Liver (tissue), 9 donors: ENCODE results near the gene TOMT. TPM values are rescaled to one million over a fixed set of nuclear protein-coding genes. Genes with fewer than 3 reads are reported as not detected.
"Not testable (repeated sequence)": the region's sequence is repeated elsewhere in the genome, so short reads cannot be mapped to it uniquely, and the experiment has no call there.

Experiments used
- DNase-seq: peaks from one replicate; pipeline ENCODE4 v3.0.0-alpha.2; 2017; ENCODE audit warnings: low spot score
- H3K27ac ChIP-seq, 2 donors: one replicate each; pipeline ENCODE4 v1.7.0; 2013; ENCODE audit warnings: inconsistent platforms in 2 of 2, low read length in 2 of 2, control low read depth in 1 of 2, low read depth in 1 of 2, mild to moderate bottlenecking in 1 of 2
- H3K27me3 ChIP-seq, 4 donors: one replicate each; pipeline versions ENCODE4 v1.6.1 to v1.7.0; 2013; ENCODE audit warnings: low read length in 3 of 4, inconsistent platforms in 1 of 4, mild to moderate bottlenecking in 1 of 4, moderate library complexity in 1 of 4; ENCODE audit not compliant: control insufficient read depth in 4 of 4, insufficient read depth in 4 of 4
- H3K36me3 ChIP-seq, 4 donors: one replicate each; pipeline versions ENCODE4 v1.6.1 to v1.7.0; 2013; ENCODE audit warnings: low read length in 3 of 4, mild to moderate bottlenecking in 3 of 4, low read depth in 1 of 4, moderate library complexity in 1 of 4; ENCODE audit not compliant: control insufficient read depth in 4 of 4, insufficient read depth in 3 of 4
- H3K4me1 ChIP-seq, 4 donors: one replicate each; pipeline versions ENCODE4 v1.6.1 to v1.7.0; 2013; ENCODE audit warnings: low read length in 3 of 4, mild to moderate bottlenecking in 3 of 4, moderate library complexity in 1 of 4; ENCODE audit not compliant: control insufficient read depth in 4 of 4, insufficient read depth in 4 of 4
- H3K4me3 ChIP-seq, 3 donors: one replicate each; pipeline versions ENCODE4 v1.6.1 to v1.7.0; 2013; ENCODE audit warnings: low read length in 3 of 3, control low read depth in 1 of 3, low read depth in 1 of 3, mild to moderate bottlenecking in 1 of 3
- H3K9ac ChIP-seq, 2 donors: one replicate each; pipeline ENCODE4 v1.7.0; 2013; ENCODE audit warnings: low read length in 2 of 2, mild to moderate bottlenecking in 2 of 2, moderate library complexity in 2 of 2, control low read depth in 1 of 2, low read depth in 1 of 2
- H3K9me3 ChIP-seq, 4 donors: one replicate each; pipeline versions ENCODE4 v1.6.1 to v1.7.0; 2013; ENCODE audit warnings: low read length in 3 of 4; ENCODE audit not compliant: control insufficient read depth in 4 of 4
- EGR1 ChIP-seq, 2 donors: IDR thresholded peaks; 2 replicates each; pipeline ENCODE4 v1.6.1; 2016 to 2018; ENCODE audit warnings: antibody characterized with exemption in 2 of 2, low read depth in 2 of 2
- FOXA1 ChIP-seq: IDR thresholded peaks from 2 replicates; pipeline ENCODE4 v1.6.1; 2016; ENCODE audit warnings: antibody characterized with exemption
- FOXA2 ChIP-seq: IDR thresholded peaks from 2 replicates; pipeline ENCODE4 v1.6.1; 2016; ENCODE audit warnings: antibody characterized with exemption
- GABPA ChIP-seq, 2 donors: IDR thresholded peaks in 1 of 2; conservative IDR thresholded peaks in 1 of 2; 2 replicates each; pipeline ENCODE4 v1.6.1; 2016; ENCODE audit warnings: antibody characterized with exemption in 2 of 2, mild to moderate bottlenecking in 1 of 2, moderate library complexity in 1 of 2
- HNF4A ChIP-seq, 2 donors: conservative IDR thresholded peaks; 2 replicates each; pipeline ENCODE4 v1.6.1; 2016; ENCODE audit warnings: antibody characterized with exemption in 2 of 2, mild to moderate bottlenecking in 2 of 2
- HNF4G ChIP-seq: IDR thresholded peaks from 2 replicates; pipeline ENCODE4 v1.6.1; 2016; ENCODE audit warnings: antibody characterized with exemption
- JUND ChIP-seq, 2 donors: IDR thresholded peaks; 2 replicates each; pipeline ENCODE4 v1.6.1; 2016; ENCODE audit warnings: antibody characterized with exemption in 2 of 2
- NR2F2 ChIP-seq: IDR thresholded peaks from 2 replicates; pipeline ENCODE4 v1.6.1; 2016; ENCODE audit warnings: antibody characterized with exemption
- RAD21 ChIP-seq, 2 donors: IDR thresholded peaks; 2 replicates each; pipeline ENCODE4 v1.6.1; 2016; ENCODE audit warnings: antibody characterized with exemption in 2 of 2, mild to moderate bottlenecking in 2 of 2
- RXRA ChIP-seq, 2 donors: IDR thresholded peaks; 2 replicates each; pipeline ENCODE4 v1.6.1; 2017 to 2018; ENCODE audit warnings: antibody characterized with exemption in 2 of 2, mild to moderate bottlenecking in 1 of 2
- SP1 ChIP-seq: IDR thresholded peaks from 2 replicates; pipeline ENCODE4 v1.6.1; 2018; ENCODE audit warnings: antibody characterized with exemption, mild to moderate bottlenecking
- TAF1 ChIP-seq: conservative IDR thresholded peaks from 2 replicates; pipeline ENCODE4 v1.6.1; 2016; ENCODE audit warnings: antibody characterized with exemption, mild to moderate bottlenecking
- YY1 ChIP-seq: IDR thresholded peaks from 2 replicates; pipeline ENCODE4 v1.6.1; 2016; ENCODE audit warnings: antibody characterized with exemption, mild to moderate bottlenecking
- WGBS: extraction: QIAGEN DNeasy Blood & Tissue Kit; methylation state at CpG from one replicate; pipeline ENCODE4 v1.1.7; 2013; 5-methylcytosine and 5-hydroxymethylcytosine counted together
- polyA plus RNA-seq, 2 donors: library from polyadenylated mRNA; stranded (reverse) in 1 of 2; unstranded in 1 of 2; fragments of 200-250 nt in 1 of 2; fragments of >200 nt in 1 of 2; fragmentation: Nextera tagmentation in 1 of 2; extraction: Ambion mirVana in 1 of 2; gene quantifications; one replicate each; pipeline versions ENCODE4 v1.2.1 to v1.2.3, GENCODE V29; 2013 to 2015
- total RNA-seq, 2 donors: library from RNA; depleted of rRNA; stranded (reverse); fragments of >200 nt; gene quantifications; one replicate each; pipeline ENCODE4 v1.2.3, GENCODE V29; 2014
- TF ChIP-seq, protein P1 (sequence below): IDR thresholded peaks from 2 replicates; pipeline ENCODE4 v1.6.1; 2016; ENCODE audit warnings: antibody characterized with exemption
- TF ChIP-seq, protein P2 (sequence below): IDR thresholded peaks from 2 replicates; pipeline ENCODE4 v1.6.1; 2016; ENCODE audit warnings: antibody characterized with exemption
- TF ChIP-seq, protein P3 (sequence below): IDR thresholded peaks from 2 replicates; pipeline ENCODE4 v1.6.1; 2016; ENCODE audit warnings: antibody characterized with exemption, mild to moderate bottlenecking
- TF ChIP-seq, protein P4 (sequence below): fragments of 150-350 bp; IDR thresholded peaks from 2 replicates; pipeline ENCODE4 v1.5.1; 2017; ENCODE audit warnings: improper control_type of control experiment, low read depth, low read length; ENCODE audit not compliant: missing input control
- TF ChIP-seq, protein P5 (sequence below): IDR thresholded peaks from 2 replicates; pipeline ENCODE4 v1.6.1; 2016; ENCODE audit warnings: antibody characterized with exemption
- donor health status: healthy.
- donor health status: healthy.
- donor health status: healthy.
- donor health status: healthy.
- donor health status: healthy.

The TOMT gene
- total and polyA plus RNA-seq, 4 donors, result 0.33 TPM; not detected in 3

DNA sequence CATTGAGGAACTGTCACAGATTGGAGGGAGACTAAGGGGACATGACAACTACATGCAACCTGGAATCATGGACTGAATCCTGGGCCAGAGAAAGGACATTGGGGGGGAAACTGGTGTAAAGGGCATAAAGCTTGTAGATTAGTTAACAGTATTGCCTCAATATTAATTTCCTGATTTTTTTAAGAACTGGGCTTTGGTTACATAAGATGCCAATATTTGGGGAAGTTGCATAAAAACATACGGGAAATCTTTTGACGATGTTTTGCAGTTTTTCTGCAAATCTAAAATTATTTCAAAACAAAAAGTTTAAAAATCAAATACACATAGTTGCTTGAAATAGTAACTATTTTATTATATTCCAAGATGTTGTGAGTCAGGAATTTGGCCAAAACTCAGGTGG is 26.9 kb downstream of the TOMT start:
- TF ChIP-seq NR2F2, result no peak
- TF ChIP-seq FOXA2, result no peak
- no peak for TF ChIP-seq RXRA (IDR thresholded peaks at IDR 0.05)
- no peak for TF ChIP-seq YY1
- no peak for TF ChIP-seq HNF4G
- TF ChIP-seq GABPA (IDR thresholded peaks at IDR 0.05 in 1 of 2, conservative IDR thresholded peaks at IDR 0.05 in 1 of 2), result no peak
- no peak for TF ChIP-seq FOXA1
- TF ChIP-seq, protein P1, sequence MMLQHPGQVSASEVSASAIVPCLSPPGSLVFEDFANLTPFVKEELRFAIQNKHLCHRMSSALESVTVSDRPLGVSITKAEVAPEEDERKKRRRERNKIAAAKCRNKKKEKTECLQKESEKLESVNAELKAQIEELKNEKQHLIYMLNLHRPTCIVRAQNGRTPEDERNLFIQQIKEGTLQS, result no peak
- TF ChIP-seq RAD21 (IDR thresholded peaks at IDR 0.05), result no peak
- TF ChIP-seq TAF1, result no peak
- TF ChIP-seq, protein P2, sequence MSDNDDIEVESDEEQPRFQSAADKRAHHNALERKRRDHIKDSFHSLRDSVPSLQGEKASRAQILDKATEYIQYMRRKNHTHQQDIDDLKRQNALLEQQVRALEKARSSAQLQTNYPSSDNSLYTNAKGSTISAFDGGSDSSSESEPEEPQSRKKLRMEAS, result no peak
- TF ChIP-seq JUND (IDR thresholded peaks at IDR 0.05), result no peak
- TF ChIP-seq HNF4A (conservative IDR thresholded peaks at IDR 0.05), result no peak
- no peak for TF ChIP-seq EGR1 (IDR thresholded peaks at IDR 0.05; ENCODE audit: low read depth in 2 of 2)
- TF ChIP-seq, protein P3, sequence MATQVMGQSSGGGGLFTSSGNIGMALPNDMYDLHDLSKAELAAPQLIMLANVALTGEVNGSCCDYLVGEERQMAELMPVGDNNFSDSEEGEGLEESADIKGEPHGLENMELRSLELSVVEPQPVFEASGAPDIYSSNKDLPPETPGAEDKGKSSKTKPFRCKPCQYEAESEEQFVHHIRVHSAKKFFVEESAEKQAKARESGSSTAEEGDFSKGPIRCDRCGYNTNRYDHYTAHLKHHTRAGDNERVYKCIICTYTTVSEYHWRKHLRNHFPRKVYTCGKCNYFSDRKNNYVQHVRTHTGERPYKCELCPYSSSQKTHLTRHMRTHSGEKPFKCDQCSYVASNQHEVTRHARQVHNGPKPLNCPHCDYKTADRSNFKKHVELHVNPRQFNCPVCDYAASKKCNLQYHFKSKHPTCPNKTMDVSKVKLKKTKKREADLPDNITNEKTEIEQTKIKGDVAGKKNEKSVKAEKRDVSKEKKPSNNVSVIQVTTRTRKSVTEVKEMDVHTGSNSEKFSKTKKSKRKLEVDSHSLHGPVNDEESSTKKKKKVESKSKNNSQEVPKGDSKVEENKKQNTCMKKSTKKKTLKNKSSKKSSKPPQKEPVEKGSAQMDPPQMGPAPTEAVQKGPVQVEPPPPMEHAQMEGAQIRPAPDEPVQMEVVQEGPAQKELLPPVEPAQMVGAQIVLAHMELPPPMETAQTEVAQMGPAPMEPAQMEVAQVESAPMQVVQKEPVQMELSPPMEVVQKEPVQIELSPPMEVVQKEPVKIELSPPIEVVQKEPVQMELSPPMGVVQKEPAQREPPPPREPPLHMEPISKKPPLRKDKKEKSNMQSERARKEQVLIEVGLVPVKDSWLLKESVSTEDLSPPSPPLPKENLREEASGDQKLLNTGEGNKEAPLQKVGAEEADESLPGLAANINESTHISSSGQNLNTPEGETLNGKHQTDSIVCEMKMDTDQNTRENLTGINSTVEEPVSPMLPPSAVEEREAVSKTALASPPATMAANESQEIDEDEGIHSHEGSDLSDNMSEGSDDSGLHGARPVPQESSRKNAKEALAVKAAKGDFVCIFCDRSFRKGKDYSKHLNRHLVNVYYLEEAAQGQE, result no peak
- TF ChIP-seq, protein P4, sequence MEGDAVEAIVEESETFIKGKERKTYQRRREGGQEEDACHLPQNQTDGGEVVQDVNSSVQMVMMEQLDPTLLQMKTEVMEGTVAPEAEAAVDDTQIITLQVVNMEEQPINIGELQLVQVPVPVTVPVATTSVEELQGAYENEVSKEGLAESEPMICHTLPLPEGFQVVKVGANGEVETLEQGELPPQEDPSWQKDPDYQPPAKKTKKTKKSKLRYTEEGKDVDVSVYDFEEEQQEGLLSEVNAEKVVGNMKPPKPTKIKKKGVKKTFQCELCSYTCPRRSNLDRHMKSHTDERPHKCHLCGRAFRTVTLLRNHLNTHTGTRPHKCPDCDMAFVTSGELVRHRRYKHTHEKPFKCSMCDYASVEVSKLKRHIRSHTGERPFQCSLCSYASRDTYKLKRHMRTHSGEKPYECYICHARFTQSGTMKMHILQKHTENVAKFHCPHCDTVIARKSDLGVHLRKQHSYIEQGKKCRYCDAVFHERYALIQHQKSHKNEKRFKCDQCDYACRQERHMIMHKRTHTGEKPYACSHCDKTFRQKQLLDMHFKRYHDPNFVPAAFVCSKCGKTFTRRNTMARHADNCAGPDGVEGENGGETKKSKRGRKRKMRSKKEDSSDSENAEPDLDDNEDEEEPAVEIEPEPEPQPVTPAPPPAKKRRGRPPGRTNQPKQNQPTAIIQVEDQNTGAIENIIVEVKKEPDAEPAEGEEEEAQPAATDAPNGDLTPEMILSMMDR, result no peak
- TF ChIP-seq, protein P5, sequence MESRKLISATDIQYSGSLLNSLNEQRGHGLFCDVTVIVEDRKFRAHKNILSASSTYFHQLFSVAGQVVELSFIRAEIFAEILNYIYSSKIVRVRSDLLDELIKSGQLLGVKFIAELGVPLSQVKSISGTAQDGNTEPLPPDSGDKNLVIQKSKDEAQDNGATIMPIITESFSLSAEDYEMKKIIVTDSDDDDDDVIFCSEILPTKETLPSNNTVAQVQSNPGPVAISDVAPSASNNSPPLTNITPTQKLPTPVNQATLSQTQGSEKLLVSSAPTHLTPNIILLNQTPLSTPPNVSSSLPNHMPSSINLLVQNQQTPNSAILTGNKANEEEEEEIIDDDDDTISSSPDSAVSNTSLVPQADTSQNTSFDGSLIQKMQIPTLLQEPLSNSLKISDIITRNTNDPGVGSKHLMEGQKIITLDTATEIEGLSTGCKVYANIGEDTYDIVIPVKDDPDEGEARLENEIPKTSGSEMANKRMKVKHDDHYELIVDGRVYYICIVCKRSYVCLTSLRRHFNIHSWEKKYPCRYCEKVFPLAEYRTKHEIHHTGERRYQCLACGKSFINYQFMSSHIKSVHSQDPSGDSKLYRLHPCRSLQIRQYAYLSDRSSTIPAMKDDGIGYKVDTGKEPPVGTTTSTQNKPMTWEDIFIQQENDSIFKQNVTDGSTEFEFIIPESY, result no peak
- TF ChIP-seq SP1, result no peak
- H3K4me3 ChIP-seq, result no peak overlapping the region
- no peak overlapping the region for H3K27ac ChIP-seq
- H3K9me3 ChIP-seq, result no peaks in the 10 kb centered on the region
- H3K4me1 ChIP-seq, result no peaks in the 10 kb centered on the region
- 62% methylated on average over 2 of the region's 2 CpGs for WGBS
- DNase-seq, result no peak
- no peak overlapping the region for H3K9ac ChIP-seq
- H3K36me3 ChIP-seq, result no peaks in the 10 kb centered on the region
- no peaks in the 10 kb centered on the region for H3K27me3 ChIP-seq

DNA sequence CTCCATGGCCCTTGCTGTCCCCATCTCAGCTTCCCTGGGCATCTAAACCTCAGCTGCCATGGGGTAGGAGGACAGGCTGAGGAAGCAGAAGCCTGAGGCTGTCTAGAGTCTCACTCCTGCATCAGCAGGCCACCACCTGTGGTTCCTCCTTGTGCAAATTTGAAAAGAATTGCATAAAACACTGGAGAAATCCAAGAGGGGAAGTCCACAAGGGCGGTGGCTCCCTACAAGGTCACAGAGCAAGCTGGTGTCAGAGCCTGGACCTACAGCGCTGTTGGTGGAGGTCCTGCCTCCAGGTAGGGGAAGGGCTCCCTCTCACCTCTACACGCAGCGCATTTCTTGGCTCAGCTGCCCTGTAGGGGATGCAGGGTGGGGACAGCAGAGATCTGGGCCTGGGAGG is 29.7 kb downstream of the TOMT start, which contains the start of gene FOLR3:
Gene FOLR3, plus strand, starts transcription at position 253 of the 400 bp plus-strand sequence. CDS start 228 bp downstream, outside the sequence.
- H3K36me3 ChIP-seq, H3K9ac ChIP-seq, H3K27ac ChIP-seq, H3K27me3 ChIP-seq, DNase-seq, H3K4me1 ChIP-seq, H3K4me3 ChIP-seq, H3K9me3 ChIP-seq: not testable (repeated sequence)
- WGBS, result 91% methylated on average over 4 of the region's 4 CpGs
